ENCODE data around the gene NUDT9. TPM values are rescaled to one million over a fixed set of nuclear protein-coding genes. Genes with fewer than 3 reads are reported as not detected.
"Not testable (repeated sequence)": the region's sequence is repeated elsewhere in the genome, so short reads cannot be mapped to it uniquely, and the experiment has no call there.

NUDT9 gene
- total RNA-seq, 4 donors from 2014 or later: 20.4 to 38.2 (median 28.4) TPM

DNA sequence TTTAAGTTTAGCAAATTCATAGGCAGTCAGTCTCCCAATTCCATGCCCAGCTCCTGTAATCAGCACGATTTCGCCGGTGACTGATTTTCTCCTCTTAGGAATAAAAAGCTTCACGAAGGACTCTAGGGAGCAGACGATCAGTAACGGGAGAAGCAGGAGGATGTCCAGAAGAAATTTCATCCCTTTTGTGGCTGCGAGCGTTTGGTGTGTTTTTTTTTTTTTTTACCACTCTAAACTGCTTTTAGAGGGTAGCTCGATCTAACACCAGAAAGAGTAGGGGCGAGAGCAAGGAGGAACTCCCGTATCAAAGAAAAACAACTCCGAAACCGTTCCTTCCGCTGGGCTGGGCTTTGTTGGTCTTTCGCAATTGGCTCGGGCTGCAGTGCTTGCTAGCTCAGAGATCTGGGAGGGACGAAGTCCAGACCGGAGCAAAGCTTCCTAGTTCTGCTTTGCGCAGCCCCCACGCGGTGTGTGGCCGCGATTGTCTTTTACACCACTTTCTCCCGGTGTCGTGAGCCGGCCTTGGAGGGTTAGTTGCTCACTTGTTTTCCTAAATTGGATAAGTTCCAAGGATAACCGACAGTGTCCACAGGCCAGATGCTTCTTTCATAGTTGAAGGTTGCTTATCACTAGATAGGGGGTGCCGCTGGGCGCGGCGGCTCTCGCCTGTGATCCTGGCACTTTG is 31.3 kb upstream of the NUDT9 start, which contains the start of gene HSD17B11:
Gene HSD17B11 (minus strand): TSS at position 298 of the 685 bp plus-strand sequence. CDS start 118 bp downstream, at position 180.
- Histone ChIP-seq H3K4me3 (replicated peaks in 1 of 3) (peak within 1 kb of the TSS; percentile 30 to 67 (median 41)), H3K36me3 (no peaks in the 10 kb centered on the region), H3K4me1 (peaks cover 0 to 8% of the 10 kb centered on the region in 2 donors), H3K9me3 (no peaks in the 10 kb centered on the region), H3K27ac (peak within 1 kb of the TSS; percentile 77 to 90 (median 81)), H3K27me3 (no peaks in the 10 kb centered on the region)
- 0 to 1% methylated on average over 32 of the region's 32 CpGs for WGBS, 2 donors
- intact Hi-C loops (cut with DNase I): no loop called here
- TF ChIP-seq, protein P1, sequence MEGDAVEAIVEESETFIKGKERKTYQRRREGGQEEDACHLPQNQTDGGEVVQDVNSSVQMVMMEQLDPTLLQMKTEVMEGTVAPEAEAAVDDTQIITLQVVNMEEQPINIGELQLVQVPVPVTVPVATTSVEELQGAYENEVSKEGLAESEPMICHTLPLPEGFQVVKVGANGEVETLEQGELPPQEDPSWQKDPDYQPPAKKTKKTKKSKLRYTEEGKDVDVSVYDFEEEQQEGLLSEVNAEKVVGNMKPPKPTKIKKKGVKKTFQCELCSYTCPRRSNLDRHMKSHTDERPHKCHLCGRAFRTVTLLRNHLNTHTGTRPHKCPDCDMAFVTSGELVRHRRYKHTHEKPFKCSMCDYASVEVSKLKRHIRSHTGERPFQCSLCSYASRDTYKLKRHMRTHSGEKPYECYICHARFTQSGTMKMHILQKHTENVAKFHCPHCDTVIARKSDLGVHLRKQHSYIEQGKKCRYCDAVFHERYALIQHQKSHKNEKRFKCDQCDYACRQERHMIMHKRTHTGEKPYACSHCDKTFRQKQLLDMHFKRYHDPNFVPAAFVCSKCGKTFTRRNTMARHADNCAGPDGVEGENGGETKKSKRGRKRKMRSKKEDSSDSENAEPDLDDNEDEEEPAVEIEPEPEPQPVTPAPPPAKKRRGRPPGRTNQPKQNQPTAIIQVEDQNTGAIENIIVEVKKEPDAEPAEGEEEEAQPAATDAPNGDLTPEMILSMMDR (IDR thresholded peaks at IDR 0.05): peak in 2 of 6 experiments; percentile 12 to 19
- TF ChIP-seq POLR2A (IDR thresholded peaks at IDR 0.05): peak in 1 of 2 donors; percentile 82
- peak; percentile 84 to 86 for DNase-seq

DNA sequence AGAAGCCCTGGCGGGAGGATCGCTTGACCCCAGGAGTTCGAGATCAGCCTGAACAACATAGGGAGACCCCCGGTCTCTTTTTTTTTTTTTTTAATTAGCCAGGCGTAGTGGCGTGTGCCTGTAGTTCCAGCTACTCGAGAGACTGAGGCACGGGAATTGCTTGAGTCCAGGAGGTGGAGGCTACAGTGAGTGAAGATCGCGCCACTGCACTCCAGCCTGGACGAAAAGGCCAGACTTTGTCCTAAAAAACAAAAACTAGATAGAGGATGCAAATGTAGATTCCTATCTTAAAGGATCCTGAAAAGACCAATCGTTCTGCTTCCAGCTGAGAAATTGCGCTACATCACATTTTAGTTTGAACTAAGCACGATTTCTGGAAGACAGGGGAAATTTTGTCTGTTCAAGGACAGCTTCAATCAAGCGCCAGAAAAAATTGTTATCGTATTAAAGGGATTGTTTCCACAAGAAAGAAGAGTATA is 30.8 kb upstream of the NUDT9 start:
- WGBS, 2 donors: 27 to 28% methylated on average over 16 of the region's 16 CpGs

GRCh38 chr4:87392183-87392582 is 30.2 kb upstream of the NUDT9 start:
- H3K27me3 ChIP-seq: no peaks in the 10 kb centered on the region
- H3K4me1 ChIP-seq: peaks cover 0 to 8% of the 10 kb centered on the region in 2 donors
- H3K9me3 ChIP-seq: no peaks in the 10 kb centered on the region
- H3K27ac ChIP-seq: no peak overlapping the region
- DNase-seq: no peak
- WGBS, 2 donors: 93% methylated on average over 3 of the region's 3 CpGs
- intact Hi-C loops (cut with DNase I): no loop called here
- H3K36me3 ChIP-seq: no peaks in the 10 kb centered on the region
- TF ChIP-seq, protein P1 (IDR thresholded peaks at IDR 0.05): no peak
- no peak for TF ChIP-seq POLR2A (IDR thresholded peaks at IDR 0.05)
- no peak overlapping the region for H3K4me3 ChIP-seq (replicated peaks in 1 of 3)

More for the DNA sequence above, 30.8 kb upstream of the NUDT9 start:
- H3K9me3 ChIP-seq: no peaks in the 10 kb centered on the region
- H3K4me1 ChIP-seq: peaks cover 0 to 8% of the 10 kb centered on the region in 2 donors
- H3K27me3 ChIP-seq: no peaks in the 10 kb centered on the region
- H3K4me3 ChIP-seq (replicated peaks in 1 of 3): peak overlapping the region; percentile 30 to 67 (median 41)
- DNase-seq: no peak
- H3K36me3 ChIP-seq: no peaks in the 10 kb centered on the region
- peak overlapping the region; percentile 77 to 90 (median 81) for H3K27ac ChIP-seq
- TF ChIP-seq, protein P1 (IDR thresholded peaks at IDR 0.05): no peak
- TF ChIP-seq POLR2A (IDR thresholded peaks at IDR 0.05): no peak
- intact Hi-C loops (cut with DNase I): no loop called here

DNA sequence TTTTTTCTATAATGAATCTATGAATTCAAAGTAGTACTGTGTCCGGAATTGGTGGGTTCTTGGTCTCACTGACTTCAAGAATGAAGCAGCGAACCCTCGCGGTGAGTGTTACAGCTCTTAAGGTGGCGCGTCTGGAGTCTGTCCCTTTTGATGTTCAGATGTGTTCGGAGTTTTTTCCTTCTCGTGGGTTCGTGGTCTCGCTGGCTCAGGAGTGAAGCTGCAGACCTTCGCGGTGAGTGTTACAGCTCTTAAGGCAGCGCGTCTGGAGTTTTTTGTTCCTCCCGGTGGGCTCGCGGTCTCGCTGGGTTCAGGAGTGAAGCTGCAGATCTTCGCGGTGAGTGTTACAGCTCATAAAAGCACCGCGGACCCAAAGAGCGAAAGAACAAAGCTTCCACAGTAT is 27.3 kb upstream of the NUDT9 start:
- DNase-seq; H3K9me3 ChIP-seq; H3K36me3 ChIP-seq; intact Hi-C loops (cut with DNase I); H3K27me3 ChIP-seq; H3K27ac ChIP-seq; H3K4me3 ChIP-seq (replicated peaks in 1 of 3); H3K4me1 ChIP-seq: not testable (repeated sequence)
- WGBS, 2 donors: 87 to 91% methylated on average over 23 of the region's 23 CpGs

- WGBS, 2 donors: 93 to 96% methylated on average over 12 to 13 of the region's 20 CpGs
These were observed 26.5 kb upstream of the NUDT9 start for GRCh38 chr4:87395851-87396250.

DNA sequence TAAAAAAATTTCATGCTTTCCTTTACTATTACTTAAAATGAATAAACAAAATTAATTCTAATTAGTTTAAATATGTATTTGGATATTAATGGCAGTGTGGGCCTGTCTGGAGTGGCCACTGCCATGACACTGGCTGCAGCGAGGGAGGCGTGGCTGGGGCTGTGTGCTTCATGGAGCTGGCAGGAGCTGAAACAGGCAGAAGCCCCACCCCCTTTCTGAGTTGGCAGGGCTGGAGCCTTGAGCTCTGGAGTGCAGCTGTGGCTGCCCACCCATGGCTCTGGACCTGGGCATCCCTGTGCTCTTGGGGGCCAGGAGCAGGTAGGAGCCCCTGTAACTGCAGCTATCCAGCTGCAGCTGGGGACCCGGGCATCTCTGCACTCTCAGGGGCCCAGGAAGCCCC is 23.2 kb upstream of the NUDT9 start:
- no peaks in the 10 kb centered on the region for H3K9me3 ChIP-seq
- H3K27ac ChIP-seq: no peak overlapping the region
- WGBS, 2 donors: 84 to 91% methylated on average over 2 of the region's 3 CpGs
- no peaks in the 10 kb centered on the region for H3K36me3 ChIP-seq
- intact Hi-C loops (cut with DNase I): no loop called here
- TF ChIP-seq, protein P1 (IDR thresholded peaks at IDR 0.05): no peak
- no peak for TF ChIP-seq POLR2A (IDR thresholded peaks at IDR 0.05)
- no peak overlapping the region for H3K4me3 ChIP-seq (replicated peaks in 1 of 3)
- no peaks in the 10 kb centered on the region for H3K4me1 ChIP-seq
- H3K27me3 ChIP-seq: no peaks in the 10 kb centered on the region
- DNase-seq: peak; percentile 8 to 9

More at GRCh38 chr4:87395851-87396250, 26.5 kb upstream of the NUDT9 start:
- DNase-seq; H3K27me3 ChIP-seq; H3K4me1 ChIP-seq; H3K9me3 ChIP-seq; H3K36me3 ChIP-seq; H3K27ac ChIP-seq; intact Hi-C loops (cut with DNase I); H3K4me3 ChIP-seq (replicated peaks in 1 of 3): not testable (repeated sequence)

All from thyroid gland (tissue), 4 donors.